Tibial artery (tissue), 4 donors: ENCODE measurements around the gene ZNF652.

Experiments
- DNase-seq, 2 donors: peaks; one replicate each; pipeline ENCODE4 v3.0.0-alpha.2; 2019
- H3K27ac ChIP-seq, 2 donors: fragments of 200-600 bp; sonication (generic) in 1 of 2; 1 replicate in 1 of 2; 2 replicates in 1 of 2; pipeline ENCODE4 v1.5.1; 2018 to 2019; ENCODE audit warnings: mild to moderate bottlenecking in 1 of 2
- H3K27me3 ChIP-seq, 2 donors: fragments of 200-600 bp; sonication (generic) in 1 of 2; one replicate each; pipeline versions ENCODE4 v1.5.1 to v1.6.0; 2016 to 2019
- H3K36me3 ChIP-seq, 3 donors: fragments of 200-600 bp; sonication (generic) in 2 of 3; one replicate each; pipeline ENCODE4 v1.5.1; 2016 to 2019; ENCODE audit warnings: mild to moderate bottlenecking in 2 of 3
- H3K4me1 ChIP-seq, 4 donors: fragments of 200-600 bp; sonication (generic) in 2 of 4; 1 replicate in 3 of 4; 2 replicates in 1 of 4; pipeline ENCODE4 v1.5.1; 2016 to 2019
- H3K4me3 ChIP-seq, 2 donors: fragments of 200-600 bp; sonication (generic) in 1 of 2; 1 replicate in 1 of 2; 2 replicates in 1 of 2; pipeline ENCODE4 v1.5.1; 2018 to 2019; ENCODE audit warnings: mild to moderate bottlenecking in 2 of 2
- H3K9me3 ChIP-seq, 3 donors: fragments of 200-600 bp; sonication (generic) in 1 of 3; one replicate each; pipeline ENCODE4 v1.5.1; 2016 to 2019
- intact Hi-C: fragments of 100-400 bp; cut with DNase I; formaldehyde crosslinking; loops from one replicate; pipeline ENCODE4 v1.15.0; 2023; ENCODE audit warnings: low total_unique reads
- TF ChIP-seq, protein P1 (sequence below), 2 experiments: fragments of 200-600 bp in 1 of 2; fragments of 450-650 bp in 1 of 2; IDR thresholded peaks; one replicate each; pipeline ENCODE4 v1.5.1; 2017 to 2019; ENCODE audit warnings: antibody characterized with exemption in 2 of 2, mild to moderate bottlenecking in 1 of 2, moderate library complexity in 1 of 2

Gene ZNF652

DNA sequence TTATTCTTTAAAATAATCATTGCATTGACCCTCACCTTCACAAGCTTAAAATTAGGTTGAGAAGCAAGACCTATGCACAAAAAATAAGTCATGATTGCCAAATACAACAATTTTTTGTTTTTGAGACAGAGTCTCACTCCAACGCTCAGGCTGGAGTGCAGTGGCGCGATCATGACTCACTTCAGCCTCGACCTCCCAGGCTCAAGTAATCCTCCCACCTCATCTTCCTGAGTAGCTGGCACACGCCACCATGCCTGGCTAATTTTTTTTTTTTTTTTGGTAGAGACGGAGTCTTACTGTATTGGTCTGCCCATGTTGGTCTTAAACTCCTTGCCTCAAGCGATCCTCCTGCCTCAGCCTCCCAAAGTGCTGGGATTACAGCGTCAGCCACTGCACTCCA, 24.2 kb downstream of the ZNF652 start:
- Histone ChIP-seq H3K4me3 (no peak overlapping the region), H3K4me1 (peaks cover 0 to 58% (median 13%) of the 10 kb centered on the region in 4 donors), H3K36me3 (no peaks in the 10 kb centered on the region), H3K9me3 (no peaks in the 10 kb centered on the region), H3K27ac (no peak overlapping the region), H3K27me3 (no peaks in the 10 kb centered on the region)
- TF ChIP-seq, protein P1, sequence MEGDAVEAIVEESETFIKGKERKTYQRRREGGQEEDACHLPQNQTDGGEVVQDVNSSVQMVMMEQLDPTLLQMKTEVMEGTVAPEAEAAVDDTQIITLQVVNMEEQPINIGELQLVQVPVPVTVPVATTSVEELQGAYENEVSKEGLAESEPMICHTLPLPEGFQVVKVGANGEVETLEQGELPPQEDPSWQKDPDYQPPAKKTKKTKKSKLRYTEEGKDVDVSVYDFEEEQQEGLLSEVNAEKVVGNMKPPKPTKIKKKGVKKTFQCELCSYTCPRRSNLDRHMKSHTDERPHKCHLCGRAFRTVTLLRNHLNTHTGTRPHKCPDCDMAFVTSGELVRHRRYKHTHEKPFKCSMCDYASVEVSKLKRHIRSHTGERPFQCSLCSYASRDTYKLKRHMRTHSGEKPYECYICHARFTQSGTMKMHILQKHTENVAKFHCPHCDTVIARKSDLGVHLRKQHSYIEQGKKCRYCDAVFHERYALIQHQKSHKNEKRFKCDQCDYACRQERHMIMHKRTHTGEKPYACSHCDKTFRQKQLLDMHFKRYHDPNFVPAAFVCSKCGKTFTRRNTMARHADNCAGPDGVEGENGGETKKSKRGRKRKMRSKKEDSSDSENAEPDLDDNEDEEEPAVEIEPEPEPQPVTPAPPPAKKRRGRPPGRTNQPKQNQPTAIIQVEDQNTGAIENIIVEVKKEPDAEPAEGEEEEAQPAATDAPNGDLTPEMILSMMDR (IDR thresholded peaks at IDR 0.05): no peak
- intact Hi-C loops: no loop called here
- DNase-seq: no peak

DNA sequence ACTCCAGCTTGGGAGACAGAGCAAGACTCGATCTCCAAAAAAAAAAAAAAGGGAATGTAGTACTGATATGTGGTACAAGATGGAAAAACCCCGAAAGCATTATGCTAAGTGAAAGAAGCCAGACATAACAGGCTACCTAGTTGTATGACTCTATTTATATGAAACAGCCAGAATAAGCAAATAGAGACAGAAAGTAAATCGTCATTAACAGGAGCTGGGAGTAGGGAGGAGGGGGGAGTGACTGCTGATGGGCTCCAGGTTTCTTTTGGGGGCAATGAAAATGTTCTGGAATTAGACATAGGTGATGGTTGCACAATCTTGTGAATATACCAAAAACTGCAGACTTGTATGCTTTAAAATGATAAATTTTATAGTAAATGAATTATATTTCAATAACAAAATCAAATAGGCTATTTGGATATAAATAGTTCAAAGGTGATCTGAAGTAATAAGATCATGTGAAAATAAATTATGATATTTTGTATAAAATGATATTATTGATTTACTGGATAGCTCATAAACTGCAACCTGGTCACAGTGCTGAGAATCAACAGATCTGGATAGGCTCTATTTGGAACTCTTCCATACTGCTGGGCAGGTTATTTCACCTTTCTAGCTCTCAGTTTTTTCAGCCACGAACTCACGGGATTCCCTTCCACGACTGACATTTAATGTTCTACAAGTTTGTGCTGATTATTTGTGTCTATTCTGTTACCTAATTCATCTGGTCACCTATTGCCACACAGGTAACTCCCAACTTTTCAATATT, 27.1 kb downstream of the ZNF652 start:
- H3K9me3 ChIP-seq: no peaks in the 10 kb centered on the region
- H3K27me3 ChIP-seq: no peaks in the 10 kb centered on the region
- H3K4me3 ChIP-seq: no peak overlapping the region
- intact Hi-C loops: no loop called here
- TF ChIP-seq, protein P1 (IDR thresholded peaks at IDR 0.05): no peak
- no peak overlapping the region for H3K27ac ChIP-seq
- DNase-seq: no peak
- no peaks in the 10 kb centered on the region for H3K36me3 ChIP-seq
- H3K4me1 ChIP-seq: peaks cover 0 to 38% (median 9%) of the 10 kb centered on the region in 4 donors

DNA sequence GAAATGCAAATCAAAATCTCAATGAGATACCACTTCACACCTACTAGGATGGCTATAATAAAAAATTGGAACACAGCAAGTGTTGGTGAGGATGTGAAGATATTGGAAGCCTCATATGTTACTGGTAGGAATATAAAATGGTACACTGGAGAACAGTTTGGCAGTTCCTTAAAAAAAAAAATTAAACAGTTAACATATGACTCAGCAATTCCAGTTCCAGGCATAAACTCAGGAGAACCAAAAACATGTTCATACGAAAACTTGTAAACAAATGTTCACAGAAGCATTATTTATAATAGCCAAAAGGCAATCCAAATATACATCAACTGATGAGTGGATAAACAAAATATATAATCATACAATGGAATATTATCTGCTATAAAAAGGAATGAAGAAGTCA, 28.2 kb downstream of the ZNF652 start:
- H3K36me3 ChIP-seq: no peaks in the 10 kb centered on the region
- TF ChIP-seq, protein P1 (IDR thresholded peaks at IDR 0.05): no peak
- H3K9me3 ChIP-seq: no peaks in the 10 kb centered on the region
- peaks cover 0 to 37% (median 9%) of the 10 kb centered on the region in 4 donors for H3K4me1 ChIP-seq
- no peaks in the 10 kb centered on the region for H3K27me3 ChIP-seq
- no peak for DNase-seq
- intact Hi-C loops: no loop called here
- no peak overlapping the region for H3K27ac ChIP-seq
- no peak overlapping the region for H3K4me3 ChIP-seq

DNA sequence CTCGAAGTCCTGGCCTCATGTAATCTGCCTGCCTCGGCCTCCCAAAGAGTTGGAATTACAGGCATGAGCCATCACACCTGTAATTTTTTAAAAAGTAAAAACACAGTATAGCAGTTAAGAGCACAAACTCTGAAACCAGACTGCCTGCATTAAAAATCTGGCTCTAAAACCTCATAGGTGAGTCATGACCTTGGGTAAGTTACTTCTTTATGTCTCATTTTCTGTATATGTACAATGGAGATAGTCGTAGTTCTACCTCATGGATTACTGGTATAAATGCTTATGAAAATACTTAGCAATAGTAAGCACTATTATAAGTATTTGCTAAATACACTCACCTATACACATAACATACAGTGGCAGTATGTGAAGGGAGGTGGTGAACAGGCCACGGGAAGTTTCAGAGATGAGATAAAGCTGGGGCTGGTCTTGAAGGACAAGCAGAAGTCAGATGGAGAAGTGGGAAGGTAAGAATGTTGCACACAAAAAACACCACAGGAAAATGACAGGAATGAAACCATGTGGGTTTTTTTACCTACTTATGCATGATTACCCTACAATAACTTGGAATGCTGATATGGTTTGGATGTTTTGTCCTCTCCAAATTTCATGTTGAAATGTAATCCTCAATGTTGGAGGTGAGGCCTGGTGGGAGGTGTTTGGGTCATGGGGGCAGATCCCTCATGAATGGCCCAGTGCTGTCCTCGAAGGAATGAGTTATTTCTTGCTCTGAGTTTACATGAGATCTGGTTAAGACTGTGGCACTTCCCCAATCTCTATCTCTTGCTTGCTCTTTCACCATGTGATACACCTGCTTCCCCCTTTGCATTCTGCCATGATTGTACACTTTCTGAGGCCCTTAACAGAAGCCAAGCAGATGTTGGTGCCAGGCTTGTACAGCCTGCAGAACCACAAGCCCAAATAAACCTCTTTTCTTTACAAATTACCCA, 33.9 kb downstream of the ZNF652 start:
- Histone ChIP-seq H3K36me3 (no peaks in the 10 kb centered on the region), H3K27me3 (no peaks in the 10 kb centered on the region), H3K4me3 (no peak overlapping the region), H3K4me1 (no peaks in the 10 kb centered on the region), H3K27ac (no peak overlapping the region), H3K9me3 (no peaks in the 10 kb centered on the region)
- TF ChIP-seq, protein P1 (IDR thresholded peaks at IDR 0.05): no peak
- intact Hi-C loops: no loop called here
- no peak for DNase-seq

DNA sequence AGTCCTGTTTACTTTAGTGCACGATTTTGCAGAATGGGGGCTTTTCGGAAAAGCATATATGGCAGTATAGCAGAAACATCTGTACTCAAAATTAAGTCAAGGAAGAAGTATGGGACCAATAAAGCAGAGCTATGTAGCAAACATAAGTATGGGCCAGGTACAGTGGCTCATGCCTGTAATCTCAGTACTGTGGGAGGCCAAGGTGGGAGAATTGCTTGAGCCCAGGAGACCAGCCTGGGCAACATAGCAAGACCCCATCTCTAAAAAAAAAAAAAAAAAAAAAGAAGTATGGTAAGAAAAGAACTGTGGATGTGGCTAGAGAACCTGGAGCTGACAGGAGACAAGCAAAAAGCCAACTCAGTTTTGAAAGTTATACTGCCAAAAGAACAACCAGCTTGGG, 36.1 kb downstream of the ZNF652 start:
- no peak for DNase-seq
- Histone ChIP-seq H3K36me3 (no peaks in the 10 kb centered on the region), H3K4me3 (no peak overlapping the region), H3K27me3 (no peaks in the 10 kb centered on the region), H3K9me3 (no peaks in the 10 kb centered on the region), H3K4me1 (no peaks in the 10 kb centered on the region), H3K27ac (no peak overlapping the region)
- intact Hi-C loops: no loop called here
- TF ChIP-seq, protein P1 (IDR thresholded peaks at IDR 0.05): no peak
